Right lobe of liver (tissue), 6 donors: ENCODE measurements around the gene HNRNPA2B1. TPM values are rescaled to one million over a fixed set of nuclear protein-coding genes. Genes with fewer than 3 reads are reported as not detected.
A peak's percentile ranks its signal among the peaks of the same experiment; 100 is the strongest.
"Not testable (repeated sequence)": the region's sequence is repeated elsewhere in the genome, so short reads cannot be mapped to it uniquely, and the experiment has no call there.

Experiments
- ATAC-seq, 4 donors: fragments of 200-7000 bp; cut with Tn5 transposase; one replicate each; pipeline ENCODE4 v1.9.1; 2020; ENCODE audit warnings: mild to moderate bottlenecking in 4 of 4, moderate library complexity in 4 of 4
- DNase-seq, 3 donors: peaks; one replicate each; pipeline ENCODE4 v3.0.0-alpha.2; 2020
- H3K27ac ChIP-seq, 3 donors: fragments of 200-600 bp; one replicate each; pipeline ENCODE4 v1.8.0; 2022
- H3K27me3 ChIP-seq, 2 donors: fragments of 200-600 bp; one replicate each; pipeline ENCODE4 v1.8.0; 2022
- H3K36me3 ChIP-seq, 4 donors: fragments of 200-600 bp; sonication (generic) in 1 of 4; one replicate each; pipeline versions ENCODE4 v1.5.1 to v1.8.0; 2017 to 2022; ENCODE audit warnings: control low read depth in 1 of 4
- H3K4me1 ChIP-seq, 4 donors: fragments of 200-600 bp; sonication (generic) in 1 of 4; one replicate each; pipeline versions ENCODE4 v1.5.1 to v1.8.0; 2017 to 2022; ENCODE audit warnings: control low read depth in 1 of 4
- H3K4me3 ChIP-seq, 3 donors: fragments of 200-600 bp; one replicate each; pipeline ENCODE4 v1.8.0; 2022
- H3K9me3 ChIP-seq, 4 donors: fragments of 200-600 bp; sonication (generic) in 1 of 4; one replicate each; pipeline versions ENCODE4 v1.5.1 to v1.8.0; 2017 to 2022; ENCODE audit warnings: control low read depth in 1 of 4
- POLR2A ChIP-seq: fragments of 450-650 bp; IDR thresholded peaks from one replicate; pipeline ENCODE4 v1.6.1; 2017; ENCODE audit warnings: antibody characterized with exemption, mild to moderate bottlenecking
- WGBS: methylation state at CpG from one replicate; pipeline ENCODE4 v1.1.6; 2018; ENCODE audit warnings: low coverage, low lambda C conversion rate; ENCODE audit not compliant: insufficient coverage; ENCODE audit errors: missing lambda C conversion rate; 5-methylcytosine and 5-hydroxymethylcytosine counted together
- intact Hi-C, 2 donors: fragments of 100-400 bp; cut with DNase I; formaldehyde crosslinking; loops; one replicate each; pipeline versions ENCODE4 v1.11.2 to v1.14.1; 2022
- total RNA-seq, 6 experiments: library from RNA; depleted of rRNA in 2 of 6; stranded (reverse); fragments of >200 nt in 2 of 6; fragmentation: NEBNext Ultra II Directional in 3 of 6; extraction: Animal tissue kit (Norgen Biotek cat#: 25700) in 3 of 6; gene quantifications; one replicate each; pipeline versions ENCODE4 v1.1.0 to v1.2.4, GENCODE V29; 2016 to 2023
- TF ChIP-seq, protein P1 (sequence below), 4 donors: fragments of 200-600 bp in 3 of 4; fragments of 450-650 bp in 1 of 4; IDR thresholded peaks; one replicate each; pipeline versions ENCODE4 v1.5.1 to v1.8.0; 2016 to 2022; ENCODE audit warnings: antibody characterized with exemption in 4 of 4, mild to moderate bottlenecking in 2 of 4
- donor health status: DM: no; HTN: yes; CAD: no.
- donor health status: DM: no; HTN: no; CAD: no.
- donor health status: DM: no; HTN: no; CAD: no.
- donor health status: DM: no; HTN: yes; CAD: no.
- donor health status: DM: no; HTN: yes; CAD: no.

The HNRNPA2B1 gene
- total RNA-seq, 6 experiments from 2014 or later, result 93.5 to 252 (median 165) TPM

GRCh38 chr7:26167303-26167934 lies 33.1 kb downstream of the HNRNPA2B1 start:
- Histone ChIP-seq H3K36me3 (no peaks in the 10 kb centered on the region), H3K4me1 (peaks cover 0 to 5% (median 0%) of the 10 kb centered on the region in 4 donors), H3K9me3 (no peaks in the 10 kb centered on the region), H3K27me3 (no peaks in the 10 kb centered on the region), H3K4me3 (no peak overlapping the region), H3K27ac (no peak overlapping the region)
- ATAC-seq, result peak; percentile 50 to 67 (median 55)
- intact Hi-C loops, result no loop called here
- 55% methylated on average over 3 of the region's 3 CpGs for WGBS
- no peak for TF ChIP-seq POLR2A
- TF ChIP-seq, protein P1, sequence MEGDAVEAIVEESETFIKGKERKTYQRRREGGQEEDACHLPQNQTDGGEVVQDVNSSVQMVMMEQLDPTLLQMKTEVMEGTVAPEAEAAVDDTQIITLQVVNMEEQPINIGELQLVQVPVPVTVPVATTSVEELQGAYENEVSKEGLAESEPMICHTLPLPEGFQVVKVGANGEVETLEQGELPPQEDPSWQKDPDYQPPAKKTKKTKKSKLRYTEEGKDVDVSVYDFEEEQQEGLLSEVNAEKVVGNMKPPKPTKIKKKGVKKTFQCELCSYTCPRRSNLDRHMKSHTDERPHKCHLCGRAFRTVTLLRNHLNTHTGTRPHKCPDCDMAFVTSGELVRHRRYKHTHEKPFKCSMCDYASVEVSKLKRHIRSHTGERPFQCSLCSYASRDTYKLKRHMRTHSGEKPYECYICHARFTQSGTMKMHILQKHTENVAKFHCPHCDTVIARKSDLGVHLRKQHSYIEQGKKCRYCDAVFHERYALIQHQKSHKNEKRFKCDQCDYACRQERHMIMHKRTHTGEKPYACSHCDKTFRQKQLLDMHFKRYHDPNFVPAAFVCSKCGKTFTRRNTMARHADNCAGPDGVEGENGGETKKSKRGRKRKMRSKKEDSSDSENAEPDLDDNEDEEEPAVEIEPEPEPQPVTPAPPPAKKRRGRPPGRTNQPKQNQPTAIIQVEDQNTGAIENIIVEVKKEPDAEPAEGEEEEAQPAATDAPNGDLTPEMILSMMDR (IDR thresholded peaks at IDR 0.05), result no peak
- no peak for DNase-seq

GRCh38 chr7:26166684-26167266 lies 33.8 kb downstream of the HNRNPA2B1 start:
- H3K4me3 ChIP-seq, result no peak overlapping the region
- no peaks in the 10 kb centered on the region for H3K27me3 ChIP-seq
- no peaks in the 10 kb centered on the region for H3K36me3 ChIP-seq
- peaks cover 0 to 5% (median 0%) of the 10 kb centered on the region in 4 donors for H3K4me1 ChIP-seq
- no peak overlapping the region for H3K27ac ChIP-seq
- WGBS, result 79% methylated on average over 5 of the region's 5 CpGs
- TF ChIP-seq POLR2A, result no peak
- TF ChIP-seq, protein P1 (IDR thresholded peaks at IDR 0.05), result no peak
- DNase-seq, result no peak
- peak in 1 of 4 donors; percentile 18 for ATAC-seq
- intact Hi-C loops, result no loop called here
- H3K9me3 ChIP-seq, result no peaks in the 10 kb centered on the region

DNA sequence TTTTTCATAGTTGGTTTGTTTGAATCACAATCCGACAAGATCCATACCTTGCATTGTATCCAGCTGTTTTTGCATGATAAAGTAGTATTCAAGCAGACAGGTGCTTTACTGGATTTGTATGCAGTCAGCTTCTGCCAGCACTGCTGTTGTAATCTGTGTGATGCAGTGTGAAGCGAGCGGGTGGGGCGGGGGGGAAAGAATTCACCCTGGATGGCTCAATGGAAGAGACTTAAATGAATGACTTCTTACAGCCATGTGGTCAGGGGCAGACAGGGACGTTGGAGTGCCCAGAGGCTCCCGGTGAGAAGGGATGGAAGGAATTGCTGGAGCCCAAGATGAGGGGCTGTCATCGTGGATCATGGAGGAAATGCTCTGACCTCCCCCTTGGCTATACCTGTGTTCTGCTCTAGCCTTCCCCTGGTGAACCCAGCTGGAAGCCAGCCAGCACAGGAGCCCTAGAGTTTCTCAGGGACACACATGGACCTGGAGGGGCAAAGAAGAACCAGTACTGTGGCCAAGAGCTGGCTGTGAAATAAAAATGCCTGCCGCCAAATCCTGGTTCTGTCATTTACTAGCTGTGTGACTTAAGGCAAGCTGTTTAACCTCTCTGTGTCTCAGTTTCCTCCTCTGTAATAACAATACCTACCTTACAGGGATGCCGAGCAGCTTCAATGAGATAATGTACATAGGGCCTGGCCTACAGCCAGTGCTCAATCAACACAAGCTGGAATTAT lies 34.4 kb downstream of the HNRNPA2B1 start:
- H3K27ac ChIP-seq, result no peak overlapping the region
- intact Hi-C loops, result no loop called here
- H3K27me3 ChIP-seq, result no peaks in the 10 kb centered on the region
- ATAC-seq, result no peak
- no peak overlapping the region for H3K4me3 ChIP-seq
- no peak for TF ChIP-seq POLR2A
- TF ChIP-seq, protein P1 (IDR thresholded peaks at IDR 0.05), result no peak
- 66% methylated on average over 8 of the region's 9 CpGs for WGBS
- DNase-seq, result no peak
- no peaks in the 10 kb centered on the region for H3K36me3 ChIP-seq
- no peaks in the 10 kb centered on the region for H3K9me3 ChIP-seq
- peaks cover 0 to 5% (median 0%) of the 10 kb centered on the region in 4 donors for H3K4me1 ChIP-seq

DNA sequence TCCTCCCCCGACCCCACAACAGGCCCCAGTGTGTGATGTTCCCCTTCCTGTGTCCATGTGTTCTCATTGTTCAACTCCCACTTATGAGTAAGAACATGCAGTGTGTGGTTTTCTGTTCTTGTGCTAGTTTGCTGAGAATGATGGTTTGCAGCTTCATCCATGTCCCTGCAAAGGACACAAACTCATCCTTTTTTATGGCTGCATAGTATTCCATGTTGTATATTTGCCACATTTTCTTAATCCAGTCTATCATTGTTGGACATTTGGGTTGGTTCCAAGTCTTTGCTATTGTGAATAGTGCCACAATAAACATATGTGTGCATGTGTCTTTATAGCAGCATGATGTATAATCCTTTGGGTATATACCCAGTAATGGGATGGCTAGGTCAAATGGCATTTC lies 36.7 kb downstream of the HNRNPA2B1 start:
- WGBS, result 43% methylated on average over 1 of the region's 1 CpG
- ATAC-seq, H3K27me3 ChIP-seq, H3K4me1 ChIP-seq, H3K9me3 ChIP-seq, intact Hi-C loops, DNase-seq, H3K36me3 ChIP-seq, H3K27ac ChIP-seq, H3K4me3 ChIP-seq: not testable (repeated sequence)

DNA sequence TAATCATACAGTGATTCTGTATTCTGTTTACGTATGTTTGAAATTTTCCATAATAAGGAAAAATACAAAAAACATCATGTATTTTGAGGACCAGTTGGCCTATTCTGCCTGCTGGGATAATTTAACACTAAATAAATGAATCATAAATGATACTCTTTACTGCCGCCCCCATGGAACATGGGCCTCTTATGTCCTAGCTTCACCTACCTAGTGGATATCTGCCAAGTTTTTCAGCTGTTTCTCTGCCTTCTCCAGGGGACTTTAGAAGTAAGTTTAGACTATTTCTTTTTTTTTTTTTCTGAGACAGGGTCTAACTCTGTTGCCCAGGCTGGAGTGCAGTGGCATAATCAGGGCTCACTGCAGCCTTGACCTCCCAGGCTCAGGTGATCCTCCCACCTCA lies 38.1 kb downstream of the HNRNPA2B1 start:
- TF ChIP-seq, protein P1 (IDR thresholded peaks at IDR 0.05), result no peak
- TF ChIP-seq POLR2A, result no peak
- intact Hi-C loops, result no loop called here
- 92% methylated on average over 2 of the region's 2 CpGs for WGBS

More for the DNA sequence above, 38.1 kb downstream of the HNRNPA2B1 start:
- no peak for DNase-seq
- H3K27ac ChIP-seq, result no peak overlapping the region
- H3K36me3 ChIP-seq, result no peaks in the 10 kb centered on the region
- H3K4me1 ChIP-seq, result peaks cover 0 to 1% (median 0%) of the 10 kb centered on the region in 4 donors
- no peak for ATAC-seq
- H3K4me3 ChIP-seq, result no peak overlapping the region
- H3K27me3 ChIP-seq, result no peaks in the 10 kb centered on the region
- H3K9me3 ChIP-seq, result no peaks in the 10 kb centered on the region
